Vagina (tissue), 2 donors: ENCODE data around the gene DND1. TPM values are rescaled to one million over a fixed set of nuclear protein-coding genes. Genes with fewer than 3 reads are reported as not detected.
A peak's percentile ranks its signal among the peaks of the same experiment; 100 is the strongest.
"Not testable (repeated sequence)": the region's sequence is repeated elsewhere in the genome, so short reads cannot be mapped to it uniquely, and the experiment has no call there.

ENCODE experiments used
- DNase-seq, 2 donors: peaks; one replicate each; pipeline ENCODE4 v3.0.0-alpha.2; 2017; ENCODE audit errors: extremely low spot score in 2 of 2
- H3K27ac ChIP-seq: fragments of 200-600 bp; sonication (generic); one replicate; pipeline ENCODE4 v1.5.1; 2019
- H3K27me3 ChIP-seq: fragments of 200-600 bp; sonication (generic); one replicate; pipeline ENCODE4 v1.5.1; 2019
- H3K36me3 ChIP-seq, 2 donors: fragments of 200-600 bp; sonication (generic); one replicate each; pipeline ENCODE4 v1.5.1; 2017 to 2019
- H3K4me1 ChIP-seq: fragments of 200-600 bp; sonication (generic); one replicate; pipeline ENCODE4 v1.5.1; 2019
- H3K4me3 ChIP-seq, 2 donors: fragments of 200-600 bp; sonication (generic); 1 replicate in 1 of 2; 2 replicates in 1 of 2; pipeline ENCODE4 v1.5.1; 2016 to 2019
- H3K9me3 ChIP-seq: fragments of 200-600 bp; sonication (generic); one replicate; pipeline ENCODE4 v1.5.1; 2019
- POLR2A ChIP-seq, 2 donors: fragments of 450-650 bp; IDR thresholded peaks; one replicate each; pipeline ENCODE4 v1.6.1; 2017; ENCODE audit warnings: antibody characterized with exemption in 2 of 2, mild to moderate bottlenecking in 2 of 2, moderate library complexity in 2 of 2
- POLR2AphosphoS5 ChIP-seq, 2 donors: sonication (generic); formaldehyde crosslinking; IDR thresholded peaks; one replicate each; pipeline ENCODE4 v1.9.0; 2017; ENCODE audit warnings: antibody characterized with exemption in 2 of 2, mild to moderate bottlenecking in 2 of 2, low read depth in 1 of 2; ENCODE audit not compliant: insufficient read depth in 1 of 2
- intact Hi-C: fragments of 100-400 bp; cut with DNase I; formaldehyde crosslinking; loops from one replicate; pipeline ENCODE4 v1.15.1; 2023
- total RNA-seq: library from RNA; depleted of rRNA; stranded (reverse); fragments of >200 nt; gene quantifications from one replicate; pipeline ENCODE4 v1.2.3, GENCODE V29; 2016
- TF ChIP-seq, protein P1 (sequence below), 3 experiments: fragments of 450-650 bp in 2 of 3; fragments of 200-600 bp in 1 of 3; sonication (generic) in 1 of 3; IDR thresholded peaks; one replicate each; pipeline ENCODE4 v1.5.1; 2017 to 2019; ENCODE audit warnings: antibody characterized with exemption in 3 of 3, mild to moderate bottlenecking in 2 of 3, moderate library complexity in 2 of 3

The DND1 gene
- total RNA-seq, 1 donor from 2014 or later, result 2.9 TPM

DNA sequence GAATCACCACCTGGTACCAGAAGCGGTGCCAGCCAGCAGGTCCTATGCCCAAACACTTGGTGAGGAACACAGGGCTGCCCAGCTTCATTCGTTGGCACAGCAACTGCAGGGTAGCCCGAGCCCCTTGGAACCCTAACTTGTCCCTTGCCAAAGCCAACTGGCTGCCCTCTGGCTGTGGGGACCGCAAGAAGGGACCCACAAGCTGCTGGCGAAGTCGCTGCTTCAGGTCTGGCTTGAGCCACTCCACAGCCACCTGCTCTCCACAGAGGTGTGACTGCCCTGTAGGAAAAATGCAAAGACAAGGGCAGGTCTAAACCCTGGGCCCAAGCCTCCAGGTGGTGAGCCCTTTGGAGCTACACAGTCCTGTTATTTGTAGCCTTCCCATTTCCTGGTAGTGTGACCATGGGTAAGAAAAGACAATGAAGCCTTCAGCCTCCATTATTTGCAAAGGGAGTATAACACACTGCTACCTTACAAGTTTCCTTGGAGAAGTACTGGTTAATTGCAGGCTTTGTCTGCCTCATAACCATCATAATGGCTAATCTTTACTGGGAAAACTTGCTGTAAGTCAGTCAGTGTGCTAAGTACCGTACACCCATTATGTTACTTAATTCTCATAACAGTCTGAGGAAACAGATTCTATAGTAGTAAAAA, 1.8 kb downstream of the DND1 start:
- Histone ChIP-seq H3K27me3 (no peaks in the 10 kb centered on the region), H3K9me3 (no peaks in the 10 kb centered on the region), H3K4me1 (peaks cover 17% of the 10 kb centered on the region), H3K27ac (no peak overlapping the region), H3K36me3 (peaks cover 0 to 53% of the 10 kb centered on the region in 2 donors), H3K4me3 (no peak overlapping the region)
- TF ChIP-seq, protein P1, sequence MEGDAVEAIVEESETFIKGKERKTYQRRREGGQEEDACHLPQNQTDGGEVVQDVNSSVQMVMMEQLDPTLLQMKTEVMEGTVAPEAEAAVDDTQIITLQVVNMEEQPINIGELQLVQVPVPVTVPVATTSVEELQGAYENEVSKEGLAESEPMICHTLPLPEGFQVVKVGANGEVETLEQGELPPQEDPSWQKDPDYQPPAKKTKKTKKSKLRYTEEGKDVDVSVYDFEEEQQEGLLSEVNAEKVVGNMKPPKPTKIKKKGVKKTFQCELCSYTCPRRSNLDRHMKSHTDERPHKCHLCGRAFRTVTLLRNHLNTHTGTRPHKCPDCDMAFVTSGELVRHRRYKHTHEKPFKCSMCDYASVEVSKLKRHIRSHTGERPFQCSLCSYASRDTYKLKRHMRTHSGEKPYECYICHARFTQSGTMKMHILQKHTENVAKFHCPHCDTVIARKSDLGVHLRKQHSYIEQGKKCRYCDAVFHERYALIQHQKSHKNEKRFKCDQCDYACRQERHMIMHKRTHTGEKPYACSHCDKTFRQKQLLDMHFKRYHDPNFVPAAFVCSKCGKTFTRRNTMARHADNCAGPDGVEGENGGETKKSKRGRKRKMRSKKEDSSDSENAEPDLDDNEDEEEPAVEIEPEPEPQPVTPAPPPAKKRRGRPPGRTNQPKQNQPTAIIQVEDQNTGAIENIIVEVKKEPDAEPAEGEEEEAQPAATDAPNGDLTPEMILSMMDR (IDR thresholded peaks at IDR 0.05), result no peak
- TF ChIP-seq POLR2A (IDR thresholded peaks at IDR 0.05) (no peak), POLR2AphosphoS5 (IDR thresholded peaks at IDR 0.05; ENCODE audit: insufficient read depth in 1 of 2, low read depth in 1 of 2) (no peak)
- intact Hi-C loops, result no loop called here
- no peak for DNase-seq

DNA sequence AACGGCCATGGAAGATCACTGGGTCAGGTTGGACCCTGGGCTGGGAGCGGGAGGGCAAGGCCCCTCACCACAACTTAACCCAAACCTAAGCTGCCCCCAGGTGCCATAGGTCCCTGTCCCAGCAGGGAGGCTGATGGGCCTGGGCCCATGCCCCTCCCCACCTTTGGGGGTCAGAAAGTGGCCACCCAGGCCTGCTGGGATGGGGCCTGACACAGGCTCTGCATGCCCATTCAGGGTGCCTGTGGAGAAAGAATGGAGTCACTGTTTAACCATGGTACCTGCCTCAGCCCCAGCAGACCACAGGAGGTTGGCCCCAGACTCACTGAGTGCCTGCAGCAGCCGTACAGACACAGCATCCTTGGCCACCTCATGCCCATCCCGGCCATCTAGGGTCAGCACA, 2.3 kb downstream of the DND1 start:
- Histone ChIP-seq H3K36me3 (peaks cover 0 to 47% of the 10 kb centered on the region in 2 donors), H3K4me1 (peaks cover 22% of the 10 kb centered on the region)
- H3K27ac ChIP-seq, H3K27me3 ChIP-seq, H3K4me3 ChIP-seq, H3K9me3 ChIP-seq, intact Hi-C loops, DNase-seq: not testable (repeated sequence)

DNA sequence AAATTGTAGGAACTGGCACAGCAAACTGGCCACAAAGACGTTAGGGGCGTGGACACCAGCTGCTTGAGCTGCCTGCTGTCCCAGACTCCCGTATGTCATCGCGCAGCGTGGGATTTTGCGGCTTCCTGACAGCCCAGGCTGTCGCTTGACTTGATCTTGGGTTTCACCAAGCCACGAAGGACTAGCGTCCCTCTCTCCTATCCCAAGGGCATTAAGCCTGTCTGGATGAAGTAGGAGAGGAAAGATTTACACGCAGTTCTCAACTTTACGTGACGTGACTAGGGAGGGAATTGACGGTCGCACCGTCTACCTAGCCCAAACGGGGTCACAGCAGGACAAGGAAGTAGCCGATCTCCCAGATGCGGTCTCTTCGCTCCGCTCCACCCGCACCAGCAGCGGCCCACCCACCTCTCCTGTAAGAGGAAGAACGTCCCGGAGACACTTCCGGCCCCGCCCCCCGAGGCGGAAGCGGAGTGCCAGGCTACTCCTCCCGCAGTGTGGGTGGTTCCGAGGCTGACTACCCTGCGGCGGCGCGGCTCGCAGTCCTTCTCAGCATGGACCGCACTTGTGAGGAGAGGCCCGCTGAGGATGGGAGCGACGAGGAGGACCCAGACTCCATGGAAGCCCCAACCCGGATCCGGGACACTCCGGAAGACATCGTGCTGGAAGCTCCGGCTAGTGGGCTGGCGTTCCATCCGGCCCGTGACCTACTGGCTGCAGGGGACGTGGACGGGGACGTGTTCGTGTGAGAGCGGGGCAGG, 8.8 kb downstream of the DND1 start, which contains the start of gene WDR55:
WDR55 (plus strand) TSS at position 546 of the 761 bp plus-strand sequence; CDS start at position 555, 9 bp downstream.
- DNase-seq, result peak in 1 of 2 donors; percentile 97
- Histone ChIP-seq H3K27ac (peak within 1 kb of the TSS; percentile 78), H3K27me3 (no peaks in the 10 kb centered on the region), H3K9me3 (no peaks in the 10 kb centered on the region), H3K4me1 (peaks cover 25% of the 10 kb centered on the region), H3K36me3 (peaks cover 0 to 44% of the 10 kb centered on the region in 2 donors), H3K4me3 (peak within 1 kb of the TSS; percentile 76 to 86)
- intact Hi-C loops, result no loop called here
- TF ChIP-seq, protein P1 (IDR thresholded peaks at IDR 0.05), result no peak
- TF ChIP-seq POLR2AphosphoS5 (IDR thresholded peaks at IDR 0.05; ENCODE audit: insufficient read depth in 1 of 2, low read depth in 1 of 2) (peak; percentile 95 to 96), POLR2A (IDR thresholded peaks at IDR 0.05) (peak in 1 of 2 donors; percentile 65)

DNA sequence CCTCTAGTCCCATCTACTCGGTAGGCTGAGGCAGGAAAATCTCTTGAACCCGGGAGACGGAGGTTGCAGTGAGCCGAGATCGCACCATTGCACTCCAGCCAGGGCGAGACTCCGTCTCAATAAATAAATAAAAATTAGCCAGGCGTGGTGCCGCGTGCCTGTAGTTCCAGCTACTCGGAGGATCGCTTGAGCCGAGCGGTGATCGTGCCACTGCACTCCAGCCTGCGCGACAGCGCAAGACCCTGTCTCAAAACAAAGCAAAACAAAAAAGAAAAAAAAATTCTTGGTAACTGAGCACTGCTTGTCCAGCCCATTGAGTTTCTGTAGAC, 9.4 kb downstream of the DND1 start:
- H3K9me3 ChIP-seq, result no peaks in the 10 kb centered on the region
- peak overlapping the region; percentile 78 for H3K27ac ChIP-seq
- TF ChIP-seq POLR2AphosphoS5 (IDR thresholded peaks at IDR 0.05; ENCODE audit: insufficient read depth in 1 of 2, low read depth in 1 of 2) (no peak), POLR2A (IDR thresholded peaks at IDR 0.05) (no peak)
- TF ChIP-seq, protein P1 (IDR thresholded peaks at IDR 0.05), result no peak
- peaks cover 25% of the 10 kb centered on the region for H3K4me1 ChIP-seq
- peak overlapping the region; percentile 76 to 86 for H3K4me3 ChIP-seq
- no peak for DNase-seq
- intact Hi-C loops, result no loop called here
- H3K27me3 ChIP-seq, result no peaks in the 10 kb centered on the region
- peaks cover 0 to 44% of the 10 kb centered on the region in 2 donors for H3K36me3 ChIP-seq

DNA sequence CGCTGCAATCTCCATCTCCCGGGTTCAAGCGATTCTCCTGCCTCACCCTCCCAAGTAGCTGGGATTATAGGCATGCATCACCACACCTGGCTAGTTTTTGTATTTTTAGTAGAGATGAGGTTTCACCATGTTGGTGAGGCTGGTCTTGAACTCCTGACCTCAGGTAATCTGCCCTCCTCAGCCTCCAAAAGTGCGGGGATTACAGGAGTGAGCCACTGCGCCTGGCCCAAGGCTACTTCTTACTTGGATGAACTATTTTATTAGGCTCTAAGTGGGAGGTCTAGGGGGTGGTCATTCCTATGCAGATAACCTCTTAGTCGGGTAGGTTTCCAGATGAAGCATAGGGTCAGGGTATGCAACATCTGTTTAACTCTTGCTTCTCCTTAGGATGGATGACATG, 13.0 kb downstream of the DND1 start:
- H3K4me1 ChIP-seq, H3K27me3 ChIP-seq, intact Hi-C loops, DNase-seq, H3K4me3 ChIP-seq, H3K27ac ChIP-seq, H3K9me3 ChIP-seq: not testable (repeated sequence)
- H3K36me3 ChIP-seq, result peaks cover 0 to 75% of the 10 kb centered on the region in 2 donors

DNA sequence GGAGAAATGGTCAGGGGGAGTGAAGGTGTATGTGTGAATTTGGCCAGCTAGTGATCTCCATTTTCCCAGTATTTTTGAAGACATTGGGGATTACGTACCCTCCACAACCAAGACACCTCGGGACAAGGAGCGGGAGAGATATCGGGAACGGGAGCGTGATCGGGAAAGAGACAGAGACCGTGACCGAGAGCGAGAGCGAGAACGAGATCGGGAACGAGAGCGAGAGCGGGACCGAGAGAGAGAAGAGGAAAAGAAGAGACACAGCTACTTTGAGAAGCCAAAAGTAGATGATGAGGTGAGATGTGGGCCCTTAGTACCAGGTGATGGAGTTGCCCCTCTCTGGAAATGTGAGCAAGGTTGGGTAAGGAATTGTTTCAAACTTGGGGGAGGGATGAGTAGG, 14.5 kb downstream of the DND1 start:
- H3K9me3 ChIP-seq, result no peaks in the 10 kb centered on the region
- no peak overlapping the region for H3K27ac ChIP-seq
- intact Hi-C loops, result no loop called here
- H3K36me3 ChIP-seq, result peaks cover 6 to 90% of the 10 kb centered on the region in 2 donors
- TF ChIP-seq POLR2A (IDR thresholded peaks at IDR 0.05), result no peak
- no peak for TF ChIP-seq POLR2AphosphoS5 (IDR thresholded peaks at IDR 0.05; ENCODE audit: insufficient read depth in 1 of 2, low read depth in 1 of 2)
- TF ChIP-seq, protein P1 (IDR thresholded peaks at IDR 0.05), result no peak
- no peak for DNase-seq
- H3K4me3 ChIP-seq, result no peak overlapping the region
- no peaks in the 10 kb centered on the region for H3K27me3 ChIP-seq
- H3K4me1 ChIP-seq, result no peaks in the 10 kb centered on the region
